ENCODE results near the gene ATF2.

DNA sequence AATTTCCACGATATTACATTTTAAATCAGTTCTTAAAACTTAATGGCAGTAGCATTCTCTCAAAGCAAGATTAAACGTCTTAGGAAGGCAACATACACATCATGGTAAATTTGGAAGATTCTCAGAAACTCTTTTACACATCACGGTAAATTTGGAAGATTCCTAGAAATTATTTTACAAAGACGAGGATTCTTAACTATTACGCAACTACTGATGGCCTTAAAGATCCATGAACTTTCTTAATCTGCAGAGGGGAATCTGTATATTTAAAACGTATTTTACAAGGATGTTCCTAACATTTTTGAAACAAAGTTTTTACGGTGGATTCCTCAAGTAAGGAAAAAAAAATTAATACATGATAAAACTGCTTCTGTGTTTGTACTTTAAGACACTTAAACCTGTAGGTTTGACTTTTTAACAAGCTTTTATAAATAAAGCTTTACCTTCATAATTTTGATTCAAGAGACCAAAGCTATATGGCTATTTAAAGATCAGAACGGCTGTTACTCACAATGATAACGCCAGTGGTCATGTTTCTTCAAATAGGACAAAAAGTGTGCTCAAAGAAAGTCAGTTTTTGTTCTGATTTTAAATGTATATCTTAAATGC lies 1.7 kb downstream of the ATF2 start:
- TF ChIP-seq, protein P1, sequence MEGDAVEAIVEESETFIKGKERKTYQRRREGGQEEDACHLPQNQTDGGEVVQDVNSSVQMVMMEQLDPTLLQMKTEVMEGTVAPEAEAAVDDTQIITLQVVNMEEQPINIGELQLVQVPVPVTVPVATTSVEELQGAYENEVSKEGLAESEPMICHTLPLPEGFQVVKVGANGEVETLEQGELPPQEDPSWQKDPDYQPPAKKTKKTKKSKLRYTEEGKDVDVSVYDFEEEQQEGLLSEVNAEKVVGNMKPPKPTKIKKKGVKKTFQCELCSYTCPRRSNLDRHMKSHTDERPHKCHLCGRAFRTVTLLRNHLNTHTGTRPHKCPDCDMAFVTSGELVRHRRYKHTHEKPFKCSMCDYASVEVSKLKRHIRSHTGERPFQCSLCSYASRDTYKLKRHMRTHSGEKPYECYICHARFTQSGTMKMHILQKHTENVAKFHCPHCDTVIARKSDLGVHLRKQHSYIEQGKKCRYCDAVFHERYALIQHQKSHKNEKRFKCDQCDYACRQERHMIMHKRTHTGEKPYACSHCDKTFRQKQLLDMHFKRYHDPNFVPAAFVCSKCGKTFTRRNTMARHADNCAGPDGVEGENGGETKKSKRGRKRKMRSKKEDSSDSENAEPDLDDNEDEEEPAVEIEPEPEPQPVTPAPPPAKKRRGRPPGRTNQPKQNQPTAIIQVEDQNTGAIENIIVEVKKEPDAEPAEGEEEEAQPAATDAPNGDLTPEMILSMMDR (IDR thresholded peaks at IDR 0.05 in 8 of 11, conservative IDR thresholded peaks at IDR 0.05 in 3 of 11): no peak
- TF ChIP-seq POLR2AphosphoS5 (IDR thresholded peaks at IDR 0.05): no peak

Measured in spleen (tissue), 7 donors.